NCI-H2171 (cell line): Measurements from ENCODE around the gene TSEN2.
"Not testable (repeated sequence)": the region's sequence is repeated elsewhere in the genome, so short reads cannot be mapped to it uniquely, and the experiment has no call there.

Source experiments
- DNase-seq: peaks from one replicate; lab custom pipeline; 2025; lab: John Stamatoyannopoulos, UW

The TSEN2 gene

GRCh38 chr3:12506201-12506709 is 22.0 kb downstream of the TSEN2 start:
- no peak for DNase-seq

GRCh38 chr3:12507591-12508281 is 23.5 kb downstream of the TSEN2 start:
- peak; percentile 18 for DNase-seq

GRCh38 chr3:12508291-12508700 is 24.0 kb downstream of the TSEN2 start:
- no peak for DNase-seq

- DNase-seq, result no peak
These were observed 25.2 kb downstream of the TSEN2 start for GRCh38 chr3:12509466-12509865.

GRCh38 chr3:12512534-12513118 is 28.3 kb downstream of the TSEN2 start:
- DNase-seq, result no peak

GRCh38 chr3:12513694-12514446 is 29.6 kb downstream of the TSEN2 start:
- no peak for DNase-seq

GRCh38 chr3:12515631-12516030 is 31.4 kb downstream of the TSEN2 start:
- no peak for DNase-seq

- no peak for DNase-seq
These were observed 32.6 kb downstream of the TSEN2 start for GRCh38 chr3:12516873-12517272.

- no peak for DNase-seq
These were observed 34.2 kb downstream of the TSEN2 start for GRCh38 chr3:12518261-12519028.

GRCh38 chr3:12521010-12521409 is 36.7 kb downstream of the TSEN2 start:
- DNase-seq, result no peak

- no peak for DNase-seq
These were observed 38.4 kb downstream of the TSEN2 start for GRCh38 chr3:12522721-12523120.

GRCh38 chr3:12527757-12528143 is 43.5 kb downstream of the TSEN2 start:
- no peak for DNase-seq

- DNase-seq, result no peak
These were observed 47.9 kb downstream of the TSEN2 start for GRCh38 chr3:12532182-12532581.

GRCh38 chr3:12536423-12536822 is 52.1 kb downstream of the TSEN2 start:
- DNase-seq, result no peak

GRCh38 chr3:12541625-12542024 is 57.3 kb downstream of the TSEN2 start:
- no peak for DNase-seq

- DNase-seq, result not testable (repeated sequence)
These were observed 59.2 kb downstream of the TSEN2 start for GRCh38 chr3:12543497-12543896.

GRCh38 chr3:12544652-12545472 is 60.6 kb downstream of the TSEN2 start:
- no peak for DNase-seq

GRCh38 chr3:12545473-12545791 is 61.2 kb downstream of the TSEN2 start, which contains the start of gene MKRN2OS:
Gene MKRN2OS, minus strand, starts transcription at chr3:12545499. Its CDS starts 35 bp downstream, at chr3:12545464.
- no peak for DNase-seq

GRCh38 chr3:12549971-12550760 is 65.9 kb downstream of the TSEN2 start:
- DNase-seq, result no peak

GRCh38 chr3:12553921-12554391 is 69.7 kb downstream of the TSEN2 start:
- DNase-seq, result no peak
